ENCODE data around the gene CTNNA2.

GRCh38 chr2:80377071-80377470 lies 864.2 kb downstream of the CTNNA2 start:
- TF ChIP-seq CTCF (IDR thresholded peaks at IDR 0.05; ENCODE audit: borderline replicate concordance, extremely low read depth, low read length, poor library complexity, severe bottlenecking) (no peak), EZH2 (IDR thresholded peaks at IDR 0.05; ENCODE audit: borderline replicate concordance, low read depth, low read length, severe bottlenecking) (no peak)
